Lung microvascular endothelial cell (primary cell): ENCODE data around the gene WHRN. TPM values are rescaled to one million over a fixed set of nuclear protein-coding genes. Genes with fewer than 3 reads are reported as not detected.

Source experiments
- DNase-seq, 2 donors: peaks; one replicate each; pipeline versions ENCODE4 v3.0.0 to v3.0.0-alpha.2; 2010; ENCODE audit warnings: low read depth in 2 of 2
- total RNA-seq: library from RNA; depleted of rRNA; stranded (reverse); fragments of >200 nt; gene quantifications from 2 replicates; pipeline ENCODE4 v1.2.1, GENCODE V29; 2014

WHRN gene
- total RNA-seq, 1 donor from 2014 or later: 0.20 TPM

DNA sequence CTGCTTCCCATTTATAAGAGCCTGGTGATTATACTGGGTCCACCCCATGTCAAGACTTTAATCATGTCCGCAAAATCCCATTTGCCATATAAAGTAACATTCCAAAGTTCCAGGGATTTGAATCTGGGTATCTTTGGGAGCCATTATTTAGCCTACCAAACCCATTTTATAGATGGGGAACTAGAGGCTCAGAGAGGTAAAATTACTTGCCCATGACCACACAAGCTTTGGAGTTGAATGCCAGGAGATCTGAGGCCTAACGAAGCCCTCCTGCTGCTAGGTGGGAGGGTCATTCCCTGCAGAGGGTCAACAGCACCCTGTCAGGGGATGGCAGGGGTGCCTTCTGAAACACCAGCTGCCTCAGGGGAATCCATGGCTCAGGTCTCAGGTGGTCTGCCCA is 104.5 kb downstream of the WHRN start:
- no peak for DNase-seq

DNA sequence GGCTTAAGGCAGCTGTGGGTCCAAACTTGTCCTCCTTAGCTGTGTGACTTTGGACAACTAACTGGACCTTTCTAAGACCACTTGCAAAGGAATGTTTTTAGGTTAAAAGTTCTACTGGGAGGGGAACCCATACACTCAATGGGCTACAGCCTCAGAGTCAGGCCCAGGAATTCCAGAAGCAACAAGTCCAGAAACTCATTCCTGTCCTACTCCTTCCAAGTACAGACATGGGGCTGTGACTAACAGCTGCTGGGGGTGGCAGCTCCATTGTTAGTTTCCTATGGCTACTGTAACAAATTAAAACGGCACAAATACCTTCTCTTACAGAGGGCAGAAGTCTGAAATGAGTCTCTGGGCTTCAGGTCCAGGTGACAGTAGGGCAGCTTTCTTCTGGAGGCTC is 105.1 kb downstream of the WHRN start:
- no peak for DNase-seq

DNA sequence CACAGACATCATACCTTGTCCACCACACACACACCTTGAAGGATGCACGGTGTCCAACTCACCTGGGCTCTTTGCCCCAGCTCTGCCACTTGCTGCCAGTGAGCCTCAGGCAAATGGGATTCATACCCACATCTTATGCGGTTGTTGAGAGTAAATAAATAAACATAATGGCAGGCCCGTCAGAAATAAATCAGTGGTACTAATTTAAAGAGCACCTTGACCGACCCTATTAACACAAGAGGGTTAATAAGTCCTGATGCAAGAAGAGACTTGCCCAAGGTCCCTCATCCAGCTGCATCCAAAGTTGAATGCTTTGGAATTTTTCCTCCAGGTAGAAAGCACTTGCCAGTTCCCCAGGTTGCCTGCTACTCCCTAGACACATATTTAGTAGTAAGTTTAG is 105.9 kb downstream of the WHRN start:
- no peak for DNase-seq

DNA sequence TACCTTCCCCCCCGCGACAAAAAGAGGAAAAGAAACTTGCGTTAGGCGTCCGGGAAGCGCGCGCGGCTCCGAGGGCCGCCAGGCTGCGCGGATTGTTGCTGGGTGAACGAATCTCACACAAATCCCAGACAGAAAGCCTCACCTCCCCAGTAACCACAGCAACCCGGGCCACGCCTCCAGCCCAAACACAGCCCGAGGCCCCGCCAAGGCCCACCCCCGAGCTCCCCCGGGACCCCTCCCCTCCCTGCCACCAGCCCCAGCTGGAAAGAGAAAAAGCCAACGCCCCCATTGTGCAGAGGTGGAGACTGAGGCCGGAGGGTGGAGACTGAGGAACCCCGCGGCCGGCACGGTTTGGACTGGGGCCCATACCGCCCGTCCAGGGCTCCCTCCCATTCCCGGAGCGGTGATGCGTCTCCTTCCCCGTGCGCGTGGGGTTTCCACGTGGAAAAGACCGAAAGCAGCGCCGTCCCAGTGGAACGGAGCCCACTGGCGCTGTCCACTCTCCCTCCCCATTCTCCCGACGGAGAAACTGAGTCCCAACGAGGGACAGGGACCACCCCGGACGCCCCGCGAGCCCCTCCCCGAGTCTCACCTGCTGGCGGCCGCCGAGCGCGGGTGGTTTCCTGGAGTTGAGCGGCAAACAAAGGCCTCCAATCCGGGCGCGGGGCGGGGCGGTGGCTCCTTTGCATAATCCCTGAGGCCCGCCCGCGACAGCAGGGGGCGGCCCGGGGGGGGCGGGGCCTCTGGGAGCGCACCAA is 107.2 kb downstream of the WHRN start:
- peak; percentile 92 to 94 for DNase-seq

DNA sequence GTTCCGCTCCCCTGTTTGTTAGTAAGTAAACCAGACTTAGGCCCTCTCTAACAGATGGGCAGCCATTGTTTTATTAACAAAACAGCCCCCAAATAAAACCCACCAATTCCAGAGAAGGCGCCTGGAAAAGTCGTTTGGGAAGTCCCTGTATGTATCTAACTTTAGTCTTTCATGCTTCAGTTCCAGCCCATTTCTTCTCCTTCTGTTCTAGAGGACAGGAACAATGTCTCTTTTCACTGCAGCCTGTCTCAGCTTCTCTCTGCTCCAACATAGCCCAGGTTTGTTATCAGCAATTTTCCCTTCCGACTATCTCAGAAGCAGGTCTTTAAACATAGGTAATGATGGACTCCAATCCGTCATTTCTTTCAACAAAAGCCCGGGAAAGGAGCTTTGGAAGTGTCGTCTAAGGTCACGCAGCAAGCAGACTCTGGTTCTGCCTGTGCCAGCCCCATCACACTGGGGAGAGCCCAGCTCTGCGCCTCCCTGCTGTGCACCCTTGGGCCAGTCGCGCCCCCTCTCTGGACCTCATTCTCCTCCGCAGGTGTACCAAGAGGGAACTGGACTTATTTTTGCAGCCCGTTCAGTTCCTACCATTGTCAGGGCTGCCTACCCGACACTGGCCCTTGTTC is 107.9 kb downstream of the WHRN start:
- DNase-seq: no peak

DNA sequence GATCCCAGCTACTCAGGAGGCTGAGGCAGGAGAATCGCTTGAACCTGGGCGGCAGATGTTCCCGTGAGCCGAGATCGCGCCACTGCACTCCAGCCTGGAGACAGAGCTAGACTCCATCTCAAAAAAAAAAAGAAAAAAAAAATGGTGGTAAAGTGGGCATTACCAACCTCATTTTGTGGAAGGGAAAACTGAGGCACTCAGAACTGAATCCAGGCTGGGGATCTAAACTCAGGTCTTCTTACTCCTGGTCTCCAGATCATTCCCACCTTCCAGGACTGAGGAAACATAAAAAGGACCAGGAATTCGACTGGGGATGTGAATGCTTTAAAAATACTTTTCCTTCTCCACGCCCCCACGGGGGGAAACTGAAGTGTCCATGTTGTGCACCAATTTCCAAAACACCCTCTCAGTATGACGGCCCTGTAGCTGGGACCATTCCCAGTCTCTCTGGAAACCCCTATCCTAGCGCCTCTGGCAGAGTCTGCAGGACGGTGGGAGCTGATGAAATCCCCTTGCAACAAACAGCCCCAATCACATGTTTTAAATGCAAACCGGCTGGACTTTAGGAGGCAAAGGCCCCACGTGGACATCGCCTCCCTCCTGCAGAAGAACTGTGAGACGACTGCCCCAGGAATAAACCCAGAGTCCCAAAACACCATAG is 108.6 kb downstream of the WHRN start:
- DNase-seq: no peak

DNA sequence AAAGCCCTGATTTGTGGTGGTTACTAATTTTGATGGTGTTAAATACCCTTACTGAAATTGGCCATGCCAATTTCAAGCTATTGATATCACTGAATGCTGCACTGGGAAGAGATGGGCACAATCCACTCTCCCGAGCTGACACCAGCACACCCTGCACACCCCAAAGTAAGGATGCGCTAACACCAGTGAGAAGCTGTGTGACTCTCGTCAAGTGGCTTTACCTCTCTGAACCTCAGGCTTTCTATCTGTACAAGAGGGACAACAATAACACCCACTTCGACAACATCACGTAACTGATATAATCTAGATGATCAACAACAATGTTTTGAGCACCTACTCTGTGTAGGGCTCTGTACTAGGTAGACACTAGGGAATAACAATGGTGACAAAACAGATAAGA is 109.5 kb downstream of the WHRN start:
- no peak for DNase-seq

DNA sequence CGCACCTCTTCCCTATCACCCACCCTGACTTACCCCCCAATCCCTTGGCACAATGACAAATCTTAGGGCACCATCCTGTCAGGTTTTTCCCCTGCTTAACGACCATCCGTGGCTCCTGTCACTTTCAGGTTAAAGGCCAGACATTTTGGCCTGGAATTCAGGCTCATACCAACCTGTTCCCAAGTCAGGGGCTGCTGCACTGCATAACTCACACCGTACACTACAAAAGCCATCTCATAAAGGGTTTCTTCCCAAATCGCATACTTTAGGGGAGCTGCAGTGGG is 110.0 kb downstream of the WHRN start:
- no peak for DNase-seq

DNA sequence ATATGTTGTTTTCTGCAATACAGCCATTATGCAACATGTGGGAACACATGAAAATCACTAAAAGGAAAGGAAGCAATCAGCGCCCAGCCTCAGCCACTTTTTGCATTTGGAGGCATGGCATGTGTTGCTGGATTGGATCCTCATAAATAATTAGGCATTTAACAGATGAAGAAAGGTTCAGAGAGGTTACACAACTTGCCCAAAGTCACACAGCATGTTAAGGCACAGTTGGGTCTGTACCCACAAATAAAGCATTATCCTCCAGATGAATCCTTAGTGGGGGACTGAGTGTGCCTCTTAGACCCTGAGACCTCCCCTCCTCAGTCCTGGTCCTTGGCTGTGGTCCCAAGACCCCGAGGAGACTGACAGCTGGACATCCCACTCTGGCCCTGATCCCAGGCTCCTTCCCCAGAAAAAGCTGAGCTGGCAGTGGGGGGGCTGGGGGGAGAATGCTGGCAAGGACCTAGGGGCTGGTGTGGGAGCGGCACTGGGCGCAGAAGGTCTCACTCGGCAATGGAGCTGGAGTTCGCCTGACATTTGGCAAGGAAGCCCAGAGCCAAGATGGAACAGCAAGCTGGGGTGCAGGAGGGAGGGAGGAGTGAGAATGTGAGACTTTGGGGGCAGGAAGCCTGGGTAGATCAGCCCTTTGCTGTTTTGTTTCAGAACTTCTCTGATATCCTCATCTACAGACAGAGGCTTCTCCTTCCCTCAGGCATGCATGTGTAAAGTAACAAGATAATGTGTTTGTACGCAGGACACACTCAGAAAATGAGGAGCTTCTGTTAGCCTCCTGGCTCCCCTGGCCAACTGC is 110.5 kb downstream of the WHRN start:
- no peak for DNase-seq

DNA sequence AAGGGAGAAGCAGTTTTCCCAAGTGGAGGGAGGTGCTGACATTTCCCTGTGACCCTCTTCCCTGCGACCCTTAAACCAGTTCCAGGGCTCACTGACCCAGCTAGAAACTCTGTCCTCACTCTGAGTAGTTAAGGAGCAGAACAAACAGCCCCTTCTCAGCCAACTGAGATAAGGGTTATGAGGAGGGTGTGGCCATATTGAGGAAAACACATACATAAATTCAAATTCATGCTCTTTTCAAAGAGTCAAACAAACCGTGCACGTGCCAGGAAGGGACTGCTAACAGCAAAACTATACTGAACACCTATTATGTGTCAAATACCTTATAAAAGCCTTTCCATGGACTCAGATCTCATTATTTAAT is 112.5 kb downstream of the WHRN start:
- DNase-seq: no peak

DNA sequence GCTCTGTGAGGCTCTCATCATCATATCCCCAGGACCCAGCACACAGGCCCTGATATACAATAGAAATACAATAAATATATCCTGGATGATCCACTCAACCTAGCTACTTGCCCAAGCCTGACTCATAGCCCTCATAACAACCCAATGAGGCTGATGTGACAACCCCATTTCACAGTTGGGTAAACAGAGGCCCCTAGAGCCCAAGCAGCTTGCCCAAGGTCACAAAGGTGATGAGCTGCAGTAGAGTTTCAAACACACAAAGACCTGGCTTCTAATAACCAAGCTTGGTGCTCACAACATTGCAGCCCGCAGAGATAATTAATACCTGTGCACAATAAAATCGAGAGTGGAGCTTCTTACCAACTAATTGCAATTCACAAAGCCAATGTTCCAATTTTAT is 114.3 kb downstream of the WHRN start:
- DNase-seq: no peak

DNA sequence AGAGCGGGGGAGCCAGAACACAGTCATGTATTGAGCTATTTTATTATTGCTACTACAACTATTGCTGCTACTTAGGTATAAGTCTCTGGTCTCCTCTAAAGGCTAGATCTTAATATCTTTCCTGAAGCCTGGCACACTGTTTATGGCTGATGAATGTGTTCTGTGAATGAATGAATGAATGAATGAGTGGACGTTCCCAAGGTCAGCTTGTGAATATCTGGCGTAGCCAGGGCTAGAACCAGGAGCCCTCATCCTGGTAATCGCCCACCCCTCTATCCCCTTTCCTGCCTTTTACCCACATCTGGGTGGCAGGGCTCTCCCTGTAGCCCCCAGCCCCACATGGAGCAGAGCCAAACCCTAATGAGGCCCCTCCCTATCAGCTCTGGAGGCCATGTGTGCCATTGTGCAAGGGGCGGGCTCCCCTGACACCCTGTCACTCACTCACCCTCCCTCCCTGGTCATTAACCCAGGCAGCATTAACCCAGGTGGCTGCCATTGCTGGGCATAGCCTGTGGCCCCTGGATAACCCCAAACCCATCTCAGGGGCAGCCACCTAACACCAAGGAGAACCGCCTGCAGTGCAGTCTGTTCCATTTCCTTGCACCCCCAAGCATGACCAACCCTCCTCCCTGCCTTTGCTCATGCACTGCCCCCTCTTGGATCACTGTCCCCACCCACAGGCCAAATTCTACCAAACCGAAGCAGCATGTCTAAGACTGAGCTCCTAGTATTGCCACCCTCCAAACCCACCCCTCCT is 115.5 kb downstream of the WHRN start:
- DNase-seq: no peak

DNA sequence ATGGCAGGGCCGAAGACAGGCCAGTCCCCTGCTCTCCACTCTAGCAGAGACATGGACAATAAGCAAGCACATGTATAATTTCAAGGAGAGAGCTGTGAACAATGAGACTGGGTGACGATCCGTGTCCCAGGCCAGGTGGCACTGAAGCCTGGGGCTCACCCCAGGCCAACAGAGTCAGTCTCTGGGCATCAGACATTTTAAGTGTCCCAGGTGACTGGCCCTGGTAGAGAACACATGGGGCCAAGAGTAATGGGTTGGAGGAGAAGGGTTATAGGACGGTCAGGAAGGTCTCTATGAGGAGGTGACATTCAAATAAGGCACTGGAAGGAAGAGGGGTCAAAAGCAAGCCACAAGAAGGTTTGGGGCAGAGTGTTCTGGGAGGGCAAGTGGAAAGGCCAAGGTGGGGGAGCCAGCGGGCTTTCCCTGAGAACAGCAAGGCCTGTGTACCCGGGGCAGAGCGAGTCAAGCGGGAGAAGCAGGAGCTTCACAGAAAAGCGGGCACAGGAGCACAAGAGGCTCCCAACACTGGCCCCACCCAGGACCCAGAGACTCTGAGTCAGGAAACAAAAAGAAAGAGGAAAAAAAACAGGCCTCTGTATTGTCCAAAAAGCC is 116.4 kb downstream of the WHRN start:
- DNase-seq: no peak

DNA sequence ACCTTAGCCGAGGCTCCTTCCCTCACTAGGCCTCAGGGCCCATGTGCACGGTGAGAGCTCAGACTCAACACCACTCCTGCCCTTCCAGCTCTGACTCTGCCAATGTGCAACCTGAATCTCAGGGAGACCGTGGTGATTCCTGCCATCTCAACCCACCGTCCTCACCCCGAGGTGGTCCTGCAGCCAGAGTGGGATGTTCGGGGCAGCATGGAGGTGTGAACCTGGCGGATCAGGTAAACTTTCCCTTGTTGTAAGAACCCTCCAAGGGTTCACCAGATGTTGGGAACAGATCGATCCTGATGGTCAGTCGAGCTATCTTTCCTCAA is 117.0 kb downstream of the WHRN start:
- no peak for DNase-seq

DNA sequence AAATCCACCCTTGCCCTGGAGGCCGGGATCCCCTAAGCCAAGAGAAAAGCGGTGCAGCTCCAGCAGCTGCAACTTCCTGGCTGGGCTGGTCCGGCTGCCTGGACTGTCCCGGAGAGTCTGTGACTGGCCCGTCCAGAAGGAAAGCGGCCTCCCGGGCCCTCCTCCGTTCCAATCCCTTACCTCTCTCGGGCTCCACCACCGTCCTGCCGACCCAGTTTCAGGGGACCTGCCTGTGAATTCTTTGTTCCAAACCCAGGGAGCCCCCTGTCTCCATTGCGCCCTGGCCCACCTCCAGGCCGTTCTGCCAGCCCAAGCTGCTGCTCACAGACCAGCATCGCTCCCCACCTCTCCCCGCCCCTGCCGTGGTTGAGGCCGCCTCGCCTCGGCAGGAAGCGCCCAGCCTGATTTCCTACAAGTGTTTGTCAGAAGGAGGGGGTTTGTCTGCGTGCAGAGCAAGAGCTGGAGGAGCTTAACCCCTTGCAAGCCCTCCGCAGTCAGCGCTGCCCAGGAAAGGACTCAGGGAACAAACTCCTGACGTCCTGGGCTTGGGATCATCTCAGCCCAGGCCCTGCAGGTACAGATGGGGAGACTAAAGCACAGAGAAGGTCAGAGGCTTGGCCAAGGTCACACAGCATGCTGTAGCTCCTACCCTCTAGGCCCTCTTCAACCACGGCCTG is 117.5 kb downstream of the WHRN start, which contains the start of gene AKNA:
AKNA (minus strand) TSS at position 303 of the 677 bp plus-strand sequence. CDS start 6,649 bp downstream, outside the sequence.
- peak in 1 of 2 donors; percentile 88 for DNase-seq

DNA sequence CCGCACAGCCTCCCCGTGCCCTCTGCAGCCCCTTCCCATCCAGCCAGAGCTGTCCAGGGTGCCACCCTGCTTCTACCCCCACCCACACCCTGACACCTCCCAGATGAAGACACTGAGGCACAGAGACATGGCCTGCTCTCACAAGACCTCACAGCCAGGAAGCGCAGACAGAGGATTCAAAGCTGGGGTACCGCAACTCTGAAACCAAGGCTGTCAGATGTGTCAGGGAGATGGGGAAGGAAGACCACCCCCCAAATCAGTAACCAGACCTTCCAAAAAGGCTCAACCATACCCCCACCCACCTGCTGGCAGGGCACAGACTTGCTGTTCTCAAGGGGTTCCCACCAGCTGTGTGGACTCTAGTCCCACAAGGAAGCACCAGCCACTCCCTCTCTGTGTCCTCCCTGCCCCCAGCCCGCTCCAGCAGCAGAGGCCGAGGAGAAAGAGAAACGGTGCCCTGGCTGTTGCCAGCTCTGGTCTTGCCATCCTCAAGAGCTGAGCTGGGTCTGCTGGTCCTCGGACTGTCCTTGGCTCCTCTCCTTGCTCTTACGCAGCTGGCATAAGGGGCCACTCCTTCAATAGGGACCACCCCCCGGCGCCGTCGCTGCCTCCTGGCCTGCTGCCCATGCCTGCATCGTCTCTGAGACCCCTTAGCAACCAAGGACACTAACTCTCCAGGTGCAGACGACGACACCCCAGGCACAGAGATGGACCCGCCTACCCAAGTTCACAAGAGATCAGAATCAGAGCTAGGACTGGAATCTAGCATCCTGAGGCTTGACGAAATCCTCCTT is 118.2 kb downstream of the WHRN start:
- DNase-seq: peak in 1 of 2 donors; percentile 37

DNA sequence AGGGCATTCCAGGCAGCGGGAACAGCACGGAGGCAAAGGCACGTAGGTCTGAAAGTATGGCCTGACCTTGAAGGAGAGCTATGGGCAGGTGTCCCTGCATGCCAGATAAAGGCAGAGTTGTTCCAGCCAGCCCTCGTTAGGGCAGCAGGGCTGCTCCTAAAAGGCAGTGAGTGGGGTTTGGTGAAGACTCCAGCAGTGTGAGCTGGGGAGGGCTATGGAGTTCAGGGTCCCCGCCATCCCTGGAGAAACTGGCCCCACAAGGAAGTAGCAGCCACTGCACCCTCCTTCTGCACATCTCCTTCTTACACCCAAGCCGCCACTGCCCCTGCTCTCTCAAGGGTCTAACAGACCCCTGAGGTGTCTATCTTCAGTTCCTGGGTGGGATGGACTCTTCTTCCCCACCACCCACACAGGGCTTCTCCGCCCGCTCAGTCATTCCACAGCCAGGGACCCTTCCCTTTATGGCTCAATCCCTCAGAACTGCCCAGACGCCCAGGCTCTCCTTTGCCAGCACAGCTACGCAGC is 118.8 kb downstream of the WHRN start:
- no peak for DNase-seq

DNA sequence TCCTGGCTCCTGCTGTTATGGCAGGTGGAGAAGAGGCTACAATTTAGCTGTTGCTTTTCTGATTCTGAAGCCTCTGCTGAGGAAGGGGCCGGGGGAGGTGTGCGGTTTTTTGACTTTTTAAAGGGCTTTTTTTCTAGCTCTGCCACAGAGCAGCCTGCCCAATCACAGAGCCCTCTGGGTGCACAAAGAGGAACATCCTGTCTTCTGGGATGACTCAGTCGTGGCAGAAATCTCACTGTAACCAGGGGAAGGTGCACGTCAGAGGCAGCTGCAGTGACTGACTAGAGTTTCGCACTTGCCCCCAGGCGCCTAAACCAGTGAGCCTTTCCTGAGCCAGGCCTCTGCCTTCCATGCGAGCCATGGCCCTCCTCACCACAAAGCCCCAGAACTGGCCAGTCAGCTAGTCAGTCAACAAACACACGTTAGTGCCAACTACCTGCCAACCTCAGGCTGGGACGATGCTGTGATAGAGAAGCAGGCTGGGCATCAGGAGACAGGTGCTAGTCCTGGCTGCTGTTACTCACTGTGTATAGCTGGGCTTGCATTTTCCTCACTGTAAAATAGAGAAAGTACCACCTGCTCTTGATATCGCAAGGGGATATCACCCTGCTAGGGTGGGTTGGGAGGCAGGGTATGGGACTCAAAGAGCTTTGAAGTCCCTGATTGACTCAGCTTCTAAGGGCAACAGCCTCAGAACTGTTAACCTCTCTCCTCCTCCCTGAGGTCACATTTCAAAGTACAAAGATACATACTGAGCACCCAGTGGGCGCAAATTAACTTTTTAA is 119.7 kb downstream of the WHRN start:
- peak; percentile 44 to 89 for DNase-seq
